ENCODE data around the gene VSX2. TPM values are rescaled to one million over a fixed set of nuclear protein-coding genes. Genes with fewer than 3 reads are reported as not detected.
A peak's percentile ranks its signal among the peaks of the same experiment; 100 is the strongest.

The VSX2 gene
- total RNA-seq, 3 donors from 2014 or later = not detected

DNA sequence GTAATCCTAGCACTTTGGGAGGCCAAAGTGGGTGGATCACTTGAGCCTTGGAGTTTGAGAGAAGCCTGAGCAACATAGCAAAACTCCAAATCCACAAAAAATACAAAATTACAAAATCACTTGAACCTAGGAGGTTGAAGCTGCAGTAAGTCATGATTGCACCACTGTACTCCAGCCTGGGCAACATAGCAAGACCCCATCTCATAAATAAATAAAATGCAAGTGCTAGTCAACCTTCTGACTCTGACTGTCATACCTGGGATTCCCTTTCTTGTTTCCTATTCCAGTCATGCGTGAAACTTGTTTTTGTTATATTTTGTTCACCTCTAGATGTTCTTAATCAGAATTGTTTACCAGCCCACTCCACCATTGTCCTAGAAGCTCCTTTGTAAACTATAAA lies 32.1 kb downstream of the VSX2 start:
- intact Hi-C loops (cut with DNase I; ENCODE audit: low total_unique reads) = no loop called here
- H3K36me3 ChIP-seq = no peaks in the 10 kb centered on the region
- H3K9me3 ChIP-seq = no peaks in the 10 kb centered on the region
- no peak overlapping the region for H3K4me3 ChIP-seq
- DNase-seq (ENCODE audit: low spot score in 2 of 2) = no peak
- H3K27me3 ChIP-seq = no peaks in the 10 kb centered on the region
- H3K27ac ChIP-seq = no peak overlapping the region
- TF ChIP-seq POLR2A (IDR thresholded peaks at IDR 0.05) (no peak), POLR2AphosphoS5 (IDR thresholded peaks at IDR 0.05) (no peak)
- TF ChIP-seq, protein P1, sequence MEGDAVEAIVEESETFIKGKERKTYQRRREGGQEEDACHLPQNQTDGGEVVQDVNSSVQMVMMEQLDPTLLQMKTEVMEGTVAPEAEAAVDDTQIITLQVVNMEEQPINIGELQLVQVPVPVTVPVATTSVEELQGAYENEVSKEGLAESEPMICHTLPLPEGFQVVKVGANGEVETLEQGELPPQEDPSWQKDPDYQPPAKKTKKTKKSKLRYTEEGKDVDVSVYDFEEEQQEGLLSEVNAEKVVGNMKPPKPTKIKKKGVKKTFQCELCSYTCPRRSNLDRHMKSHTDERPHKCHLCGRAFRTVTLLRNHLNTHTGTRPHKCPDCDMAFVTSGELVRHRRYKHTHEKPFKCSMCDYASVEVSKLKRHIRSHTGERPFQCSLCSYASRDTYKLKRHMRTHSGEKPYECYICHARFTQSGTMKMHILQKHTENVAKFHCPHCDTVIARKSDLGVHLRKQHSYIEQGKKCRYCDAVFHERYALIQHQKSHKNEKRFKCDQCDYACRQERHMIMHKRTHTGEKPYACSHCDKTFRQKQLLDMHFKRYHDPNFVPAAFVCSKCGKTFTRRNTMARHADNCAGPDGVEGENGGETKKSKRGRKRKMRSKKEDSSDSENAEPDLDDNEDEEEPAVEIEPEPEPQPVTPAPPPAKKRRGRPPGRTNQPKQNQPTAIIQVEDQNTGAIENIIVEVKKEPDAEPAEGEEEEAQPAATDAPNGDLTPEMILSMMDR (IDR thresholded peaks at IDR 0.05) = no peak
- no peaks in the 10 kb centered on the region for H3K4me1 ChIP-seq

GRCh38 chr14:74275241-74275841 lies 36.1 kb downstream of the VSX2 start:
- TF ChIP-seq POLR2AphosphoS5 (IDR thresholded peaks at IDR 0.05) (no peak), POLR2A (IDR thresholded peaks at IDR 0.05) (no peak)
- TF ChIP-seq, protein P1 (IDR thresholded peaks at IDR 0.05) = no peak

GRCh38 chr14:74278080-74278479 lies 38.8 kb downstream of the VSX2 start:
- Histone ChIP-seq H3K4me3 (no peak overlapping the region), H3K27me3 (no peaks in the 10 kb centered on the region), H3K27ac (no peak overlapping the region), H3K4me1 (no peaks in the 10 kb centered on the region), H3K36me3 (peaks cover under 1% of the 10 kb centered on the region), H3K9me3 (peaks cover 0 to 3% of the 10 kb centered on the region in 2 donors)
- no peak for TF ChIP-seq POLR2A (IDR thresholded peaks at IDR 0.05)
- TF ChIP-seq, protein P1 (IDR thresholded peaks at IDR 0.05) = no peak
- no peak for TF ChIP-seq POLR2AphosphoS5 (IDR thresholded peaks at IDR 0.05)
- intact Hi-C loops (cut with DNase I; ENCODE audit: low total_unique reads) = no loop called here
- DNase-seq (ENCODE audit: low spot score in 2 of 2) = no peak

More at GRCh38 chr14:74275241-74275841, 36.1 kb downstream of the VSX2 start:
- intact Hi-C loops (cut with DNase I; ENCODE audit: low total_unique reads) = no loop called here
- Histone ChIP-seq H3K9me3 (peaks cover 0 to 3% of the 10 kb centered on the region in 2 donors), H3K4me1 (no peaks in the 10 kb centered on the region), H3K27ac (no peak overlapping the region), H3K36me3 (no peaks in the 10 kb centered on the region), H3K27me3 (no peaks in the 10 kb centered on the region), H3K4me3 (no peak overlapping the region)
- DNase-seq (ENCODE audit: low spot score in 2 of 2) = peak in 1 of 2 donors; percentile 65

GRCh38 chr14:74281069-74281468 lies 41.8 kb downstream of the VSX2 start:
- intact Hi-C loops (cut with DNase I; ENCODE audit: low total_unique reads) = no loop called here
- TF ChIP-seq POLR2A (IDR thresholded peaks at IDR 0.05) = no peak
- no peak for TF ChIP-seq POLR2AphosphoS5 (IDR thresholded peaks at IDR 0.05)
- TF ChIP-seq, protein P1 (IDR thresholded peaks at IDR 0.05) = no peak
- H3K4me3 ChIP-seq = no peak overlapping the region
- H3K9me3 ChIP-seq = peaks cover 0 to 3% of the 10 kb centered on the region in 2 donors
- no peak overlapping the region for H3K27ac ChIP-seq
- peaks cover 5% of the 10 kb centered on the region for H3K36me3 ChIP-seq
- H3K4me1 ChIP-seq = no peaks in the 10 kb centered on the region
- no peak for DNase-seq (ENCODE audit: low spot score in 2 of 2)
- no peaks in the 10 kb centered on the region for H3K27me3 ChIP-seq

DNA sequence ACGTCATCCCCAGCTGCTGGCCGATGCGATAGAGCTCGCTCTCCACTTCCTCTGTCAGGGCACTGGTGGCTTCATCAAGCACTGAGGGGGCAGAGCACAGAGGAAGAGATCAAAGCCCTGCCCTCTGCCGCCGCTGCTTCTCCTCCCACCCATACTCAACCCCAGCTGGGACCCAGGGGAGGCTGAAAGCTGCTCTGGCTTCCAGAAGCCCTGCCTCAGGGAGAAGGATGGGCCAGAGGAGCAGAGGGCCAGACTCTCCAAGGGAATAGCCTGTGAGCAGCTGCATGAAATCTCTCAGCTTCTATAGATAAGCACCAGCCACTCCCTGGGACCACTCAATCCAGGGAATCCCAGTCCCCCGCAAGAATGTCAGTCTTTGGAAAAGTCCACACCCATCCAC lies 47.5 kb downstream of the VSX2 start:
- Histone ChIP-seq H3K36me3 (peaks cover 5% of the 10 kb centered on the region), H3K4me3 (no peak overlapping the region), H3K27me3 (no peaks in the 10 kb centered on the region), H3K4me1 (no peaks in the 10 kb centered on the region), H3K9me3 (no peaks in the 10 kb centered on the region), H3K27ac (no peak overlapping the region)
- intact Hi-C loops (cut with DNase I; ENCODE audit: low total_unique reads) = no loop called here
- DNase-seq (ENCODE audit: low spot score in 2 of 2) = no peak
- no peak for TF ChIP-seq POLR2A (IDR thresholded peaks at IDR 0.05)
- TF ChIP-seq, protein P1 (IDR thresholded peaks at IDR 0.05) = no peak
- no peak for TF ChIP-seq POLR2AphosphoS5 (IDR thresholded peaks at IDR 0.05)
